Endothelial cell of umbilical vein (primary cell): ENCODE data around the gene ACKR3.

ENCODE experiments used
- EZH2 ChIP-seq: IDR thresholded peaks from 2 replicates; pipeline ENCODE4 v1.6.1; 2012; ENCODE audit warnings: borderline replicate concordance, low read depth, mild to moderate bottlenecking, moderate library complexity, low read length, inconsistent platforms; ENCODE audit not compliant: severe bottlenecking
- FOS ChIP-seq: IDR thresholded peaks from 2 replicates; pipeline ENCODE4 v1.6.1; 2011; ENCODE audit warnings: mild to moderate bottlenecking, low read length, moderate library complexity, borderline replicate concordance; ENCODE audit not compliant: insufficient read depth
- JUN ChIP-seq: IDR thresholded peaks from 2 replicates; pipeline ENCODE4 v1.6.1; 2011; ENCODE audit warnings: borderline replicate concordance, low read depth; ENCODE audit not compliant: insufficient read length, insufficient read depth
- MYC ChIP-seq: IDR thresholded peaks from one replicate; pipeline ENCODE4 v1.6.1; 2011; ENCODE audit warnings: mild to moderate bottlenecking, low read depth, low read length
- POLR2A ChIP-seq: IDR thresholded peaks from 2 replicates; pipeline ENCODE4 v1.6.1; 2012; ENCODE audit warnings: low read depth, mild to moderate bottlenecking, control low read depth, low read length
- POLR2AphosphoS5 ChIP-seq: IDR thresholded peaks from 2 replicates; pipeline ENCODE4 v1.6.1; 2012; ENCODE audit warnings: low read depth, mild to moderate bottlenecking, control low read depth, low read length, moderate library complexity; ENCODE audit not compliant: insufficient read depth
- TF ChIP-seq, protein P1 (sequence below), 2 donors: IDR thresholded peaks; 1 replicate in 1 of 2; 2 replicates in 1 of 2; pipeline ENCODE4 v1.5.1; 2011; ENCODE audit warnings: low read length in 2 of 2, mild to moderate bottlenecking in 2 of 2, moderate library complexity in 2 of 2, control low read depth in 1 of 2, inconsistent platforms in 1 of 2, low read depth in 1 of 2; ENCODE audit not compliant: insufficient read depth in 1 of 2; ENCODE audit errors: extremely low read depth in 1 of 2

DNA sequence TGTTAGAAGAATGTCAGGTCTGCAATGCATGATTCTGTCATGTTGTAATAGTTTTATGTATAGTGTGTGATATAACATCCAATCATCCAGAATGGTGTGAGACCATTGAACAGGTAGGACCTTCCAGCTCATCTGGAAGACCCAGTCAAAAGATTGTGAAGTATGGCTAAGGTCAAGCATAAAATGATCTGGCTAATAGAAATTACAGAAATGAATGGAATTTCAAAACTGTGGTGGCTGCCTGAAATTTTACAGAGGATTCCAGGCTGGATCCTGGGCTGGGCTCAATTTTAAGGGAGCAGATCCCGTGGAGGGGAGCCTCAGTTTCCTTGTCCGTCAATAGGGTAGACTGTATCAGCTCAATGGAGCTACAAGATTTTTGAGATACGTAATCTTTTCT is 39.1 kb downstream of the ACKR3 start:
- TF ChIP-seq, protein P1, sequence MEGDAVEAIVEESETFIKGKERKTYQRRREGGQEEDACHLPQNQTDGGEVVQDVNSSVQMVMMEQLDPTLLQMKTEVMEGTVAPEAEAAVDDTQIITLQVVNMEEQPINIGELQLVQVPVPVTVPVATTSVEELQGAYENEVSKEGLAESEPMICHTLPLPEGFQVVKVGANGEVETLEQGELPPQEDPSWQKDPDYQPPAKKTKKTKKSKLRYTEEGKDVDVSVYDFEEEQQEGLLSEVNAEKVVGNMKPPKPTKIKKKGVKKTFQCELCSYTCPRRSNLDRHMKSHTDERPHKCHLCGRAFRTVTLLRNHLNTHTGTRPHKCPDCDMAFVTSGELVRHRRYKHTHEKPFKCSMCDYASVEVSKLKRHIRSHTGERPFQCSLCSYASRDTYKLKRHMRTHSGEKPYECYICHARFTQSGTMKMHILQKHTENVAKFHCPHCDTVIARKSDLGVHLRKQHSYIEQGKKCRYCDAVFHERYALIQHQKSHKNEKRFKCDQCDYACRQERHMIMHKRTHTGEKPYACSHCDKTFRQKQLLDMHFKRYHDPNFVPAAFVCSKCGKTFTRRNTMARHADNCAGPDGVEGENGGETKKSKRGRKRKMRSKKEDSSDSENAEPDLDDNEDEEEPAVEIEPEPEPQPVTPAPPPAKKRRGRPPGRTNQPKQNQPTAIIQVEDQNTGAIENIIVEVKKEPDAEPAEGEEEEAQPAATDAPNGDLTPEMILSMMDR (IDR thresholded peaks at IDR 0.05; ENCODE audit: extremely low read depth in 1 of 2, insufficient read depth in 1 of 2, low read depth in 1 of 2, low read length in 2 of 2), result no peak
- TF ChIP-seq POLR2A (no peak), POLR2AphosphoS5 (no peak), MYC (no peak), JUN (no peak), FOS (no peak), EZH2 (no peak)
